GM12892 (cell line): ENCODE measurements around the gene MAP1LC3B2.

ENCODE experiments used
- POLR2A ChIP-seq: IDR thresholded peaks from 2 replicates; pipeline ENCODE4 v1.6.1; 2011; ENCODE audit warnings: low read depth, low read length, control low read depth
- TAF1 ChIP-seq: IDR thresholded peaks from 2 replicates; pipeline ENCODE4 v1.6.1; 2011; ENCODE audit warnings: low read depth, mild to moderate bottlenecking, control low read depth, low read length, borderline replicate concordance

GRCh38 chr12:116517431-116518045 lies 41.6 kb upstream of the MAP1LC3B2 start:
- TF ChIP-seq POLR2A (no peak), TAF1 (no peak)
